H1 (cell line): Measurements from ENCODE around the gene TUBGCP3. TPM values are rescaled to one million over a fixed set of nuclear protein-coding genes. Genes with fewer than 3 reads are reported as not detected.

Experiments used
- CTCF ChIA-PET: fragments of 300-600 bp; sonication (Branson Sonifier 250); formaldehyde crosslinking; loops from one replicate; lab custom pipeline; 2021; ENCODE audit not compliant: partially characterized antibody; lab: Charles Lee
- POLR2A ChIA-PET: fragments of 300-600 bp; sonication (Branson Sonifier 250); formaldehyde crosslinking; loops from one replicate; lab custom pipeline; 2021; ENCODE audit warnings: inconsistent platforms; ENCODE audit not compliant: partially characterized antibody; lab: Charles Lee
- DNase-seq, 2 experiments: peaks; one replicate each; pipeline versions ENCODE4 v3.0.0 to v3.0.0-alpha.2; 2010 to 2022; ENCODE audit warnings: low spot score in 2 of 2, low read depth in 1 of 2, mixed read lengths in 1 of 2
- FAIRE-seq: peaks from 2 replicates; lab custom pipeline; 2011; peaks lifted over from hg19 to GRCh38; lab: Jason Lieb, UNC
- H2AFZ ChIP-seq: 2 replicates; pipeline ENCODE4 v1.8.1; 2012; ENCODE audit warnings: low read length, inconsistent platforms
- H2AK5ac ChIP-seq: 2 replicates; pipeline ENCODE4 v1.6.1; 2013; ENCODE audit warnings: low read depth, low read length
- H2BK120ac ChIP-seq: replicated peaks from 2 replicates; pipeline ENCODE3; 2013; ENCODE audit warnings: low read depth, low read length, inconsistent platforms
- H2BK12ac ChIP-seq: 2 replicates; pipeline ENCODE4 v1.6.1; 2013; ENCODE audit warnings: low read depth, low read length
- H2BK15ac ChIP-seq: 2 replicates; pipeline ENCODE4 v1.6.1; 2013; ENCODE audit warnings: low read length
- H2BK20ac ChIP-seq: 2 replicates; pipeline ENCODE4 v1.6.1; 2013; ENCODE audit warnings: low read length
- H2BK5ac ChIP-seq: 2 replicates; pipeline ENCODE4 v1.6.1; 2013; ENCODE audit warnings: low read depth, low read length
- H3K14ac ChIP-seq: 2 replicates; pipeline ENCODE4 v1.6.1; 2013; ENCODE audit warnings: inconsistent platforms; ENCODE audit not compliant: insufficient read length
- H3K18ac ChIP-seq: 2 replicates; pipeline ENCODE4 v1.6.1; 2013; ENCODE audit warnings: low read length; ENCODE audit errors: extremely low read depth
- H3K23ac ChIP-seq: 2 replicates; pipeline ENCODE4 v1.6.1; 2013; ENCODE audit warnings: inconsistent platforms; ENCODE audit not compliant: insufficient read length
- H3K23me2 ChIP-seq: 2 replicates; pipeline ENCODE4 v1.6.1; 2013; ENCODE audit warnings: low read depth, low read length
- H3K27ac ChIP-seq: 2 replicates; pipeline ENCODE4 v1.6.1; 2011; ENCODE audit warnings: low read depth, low read length, inconsistent platforms
- H3K27me3 ChIP-seq, 4 experiments: replicated peaks in 1 of 4; 1 replicate in 1 of 4; 2 replicates in 3 of 4; pipeline versions ENCODE4 v1.6.1 to v1.8.1; 2011 to 2013; ENCODE audit warnings: low read length in 3 of 4, mild to moderate bottlenecking in 3 of 4, inconsistent platforms in 2 of 4, mixed read lengths in 2 of 4, moderate library complexity in 1 of 4; ENCODE audit not compliant: control insufficient read depth in 3 of 4, insufficient read depth in 3 of 4; ENCODE audit errors: extremely low read depth in 1 of 4
- H3K36me3 ChIP-seq, 4 experiments: 2 replicates each; pipeline versions ENCODE4 v1.6.1 to v1.8.1; 2011 to 2013; ENCODE audit warnings: mild to moderate bottlenecking in 4 of 4, low read length in 3 of 4, moderate library complexity in 2 of 4, control low read depth in 1 of 4, inconsistent platforms in 1 of 4; ENCODE audit not compliant: insufficient read depth in 4 of 4, control insufficient read depth in 2 of 4
- H3K4ac ChIP-seq: replicated peaks from 2 replicates; pipeline ENCODE3; 2013; ENCODE audit warnings: low read length, low read depth, mixed read lengths, inconsistent platforms; ENCODE audit not compliant: insufficient read length
- H3K4me1 ChIP-seq, 4 experiments: replicated peaks in 1 of 4; 1 replicate in 1 of 4; 2 replicates in 3 of 4; pipeline versions ENCODE4 v1.6.1 to v1.8.1; 2011 to 2013; ENCODE audit warnings: low read length in 3 of 4, inconsistent platforms in 2 of 4, mixed read lengths in 1 of 4; ENCODE audit not compliant: insufficient read depth in 4 of 4, control insufficient read depth in 3 of 4
- H3K4me2 ChIP-seq, 2 experiments: 2 replicates each; pipeline versions ENCODE4 v1.6.1 to v1.8.1; 2011 to 2013; ENCODE audit warnings: low read depth in 2 of 2, low read length in 2 of 2, control low read depth in 1 of 2, inconsistent platforms in 1 of 2, mild to moderate bottlenecking in 1 of 2; ENCODE audit not compliant: insufficient read depth in 1 of 2
- H3K4me3 ChIP-seq, 4 experiments: fragments of 200-600, 300-600 bp in 1 of 4; sonication (generic), shearing (Covaris generic), sonication (Bioruptor Twin) in 1 of 4; 2 replicates each; pipeline versions ENCODE4 v1.5.1 to v1.8.1; 2011 to 2016; ENCODE audit warnings: low read length in 4 of 4, low read depth in 3 of 4, control low read depth in 2 of 4, inconsistent platforms in 2 of 4, mild to moderate bottlenecking in 2 of 4, mixed read lengths in 1 of 4, moderate library complexity in 1 of 4; ENCODE audit not compliant: insufficient read depth in 2 of 4; ENCODE audit errors: extremely low read depth in 1 of 4
- H3K56ac ChIP-seq: replicated peaks from 2 replicates; pipeline ENCODE3; 2013; ENCODE audit warnings: low read depth, mild to moderate bottlenecking, mixed read lengths, low read length, inconsistent platforms; ENCODE audit not compliant: insufficient read length
- H3K79me1 ChIP-seq: 2 replicates; pipeline ENCODE4 v1.6.1; 2013; ENCODE audit warnings: low read depth, low read length, control low read depth
- H3K79me2 ChIP-seq, 2 experiments: 2 replicates each; pipeline versions ENCODE4 v1.6.1 to v1.8.1; 2012 to 2013; ENCODE audit warnings: low read length in 2 of 2, mild to moderate bottlenecking in 2 of 2, inconsistent platforms in 1 of 2; ENCODE audit not compliant: insufficient read depth in 2 of 2, control insufficient read depth in 1 of 2
- H3K9ac ChIP-seq, 4 experiments: replicated peaks in 1 of 4; 1 replicate in 1 of 4; 2 replicates in 3 of 4; pipeline versions ENCODE4 v1.6.1 to v1.8.1; 2011 to 2013; ENCODE audit warnings: low read depth in 3 of 4, low read length in 3 of 4, control low read depth in 2 of 4, mild to moderate bottlenecking in 2 of 4, moderate library complexity in 2 of 4, inconsistent platforms in 1 of 4; ENCODE audit errors: extremely low read depth in 1 of 4
- H3K9me3 ChIP-seq, 2 experiments: 2 replicates each; pipeline versions ENCODE4 v1.6.1 to v1.8.1; 2012 to 2013; ENCODE audit warnings: mild to moderate bottlenecking in 2 of 2, moderate library complexity in 2 of 2, control low read depth in 1 of 2, inconsistent platforms in 1 of 2, low read depth in 1 of 2, low read length in 1 of 2, mixed read lengths in 1 of 2; ENCODE audit not compliant: insufficient read depth in 2 of 2
- H4K20me1 ChIP-seq, 2 experiments: replicated peaks in 1 of 2; 2 replicates each; pipeline versions ENCODE3 to v1.8.1; 2011 to 2013; ENCODE audit warnings: inconsistent platforms in 2 of 2, low read length in 2 of 2, mild to moderate bottlenecking in 1 of 2; ENCODE audit not compliant: insufficient read depth in 2 of 2, control insufficient read depth in 1 of 2
- H4K5ac ChIP-seq: 2 replicates; pipeline ENCODE4 v1.6.1; 2013; ENCODE audit warnings: low read length, low read depth, mixed read lengths, inconsistent platforms; ENCODE audit not compliant: insufficient read length
- H4K8ac ChIP-seq: 2 replicates; pipeline ENCODE4 v1.8.0; 2013; ENCODE audit warnings: mild to moderate bottlenecking, moderate library complexity, low read length, inconsistent platforms; ENCODE audit not compliant: insufficient read depth; ENCODE audit errors: extremely low read depth
- H4K91ac ChIP-seq: replicated peaks from 2 replicates; pipeline ENCODE3; 2013; ENCODE audit warnings: low read length, mixed read lengths, inconsistent platforms; ENCODE audit not compliant: insufficient read length
- CHD1 ChIP-seq: IDR thresholded peaks from 2 replicates; pipeline ENCODE4 v1.6.1; 2012; ENCODE audit warnings: low read depth, low read length, improper control_type of control experiment
- FOSL1 ChIP-seq: IDR thresholded peaks from 2 replicates; pipeline ENCODE4 v1.6.1; 2011; ENCODE audit warnings: mild to moderate bottlenecking, low read depth, low read length, moderate library complexity; ENCODE audit not compliant: insufficient read depth
- HDAC2 ChIP-seq, 2 experiments: fragments of 300-600 bp in 1 of 2; sonication (generic) in 1 of 2; IDR thresholded peaks; 2 replicates each; pipeline ENCODE4 v1.6.1; 2011 to 2012; ENCODE audit warnings: low read depth in 2 of 2, low read length in 2 of 2, mild to moderate bottlenecking in 2 of 2, moderate library complexity in 2 of 2, borderline replicate concordance in 1 of 2, inconsistent platforms in 1 of 2
- KDM4A ChIP-seq: IDR thresholded peaks from one replicate; pipeline ENCODE4 v1.7.1; 2012; ENCODE audit warnings: low read depth, mild to moderate bottlenecking, moderate library complexity, low read length, inconsistent platforms; ENCODE audit not compliant: severe bottlenecking
- KDM5A ChIP-seq: fragments of 200-600 bp; IDR thresholded peaks from 2 replicates; pipeline ENCODE4 v1.7.1; 2012; ENCODE audit warnings: mild to moderate bottlenecking, low read length, inconsistent platforms, mixed read lengths
- NRF1 ChIP-seq: IDR thresholded peaks from 2 replicates; pipeline ENCODE4 v1.6.1; 2011; ENCODE audit warnings: mild to moderate bottlenecking, low read depth, low read length, improper control_type of control experiment
- PHF8 ChIP-seq: fragments of 200-600 bp; sonication (generic); conservative IDR thresholded peaks from 2 replicates; pipeline ENCODE4 v1.7.1; 2012; ENCODE audit warnings: low read depth, mild to moderate bottlenecking, inconsistent platforms, low read length, moderate library complexity
- RNF2 ChIP-seq: fragments of 200-900, 300-1000 bp; sonication (generic); IDR thresholded peaks from 2 replicates; pipeline ENCODE4 v1.7.1; 2016; ENCODE audit warnings: borderline replicate concordance, low read depth, mild to moderate bottlenecking, antibody characterized with exemption, low read length; ENCODE audit not compliant: poor library complexity, severe bottlenecking; ENCODE audit errors: missing control alignments
- SIRT6 ChIP-seq: IDR thresholded peaks from one replicate; pipeline ENCODE4 v1.7.1; 2012; ENCODE audit warnings: low read length, inconsistent platforms
- SP2 ChIP-seq: IDR thresholded peaks from 2 replicates; pipeline ENCODE4 v1.6.1; 2012; ENCODE audit warnings: mild to moderate bottlenecking, low read length, inconsistent platforms
- SUZ12 ChIP-seq: fragments of 200-600 bp; sonication (generic); IDR thresholded peaks from 2 replicates; pipeline ENCODE4 v1.6.1; 2012; ENCODE audit warnings: mild to moderate bottlenecking, inconsistent platforms, low read length, moderate library complexity, mixed read lengths
- TBP ChIP-seq: IDR thresholded peaks from 2 replicates; pipeline ENCODE4 v1.6.1; 2011; ENCODE audit warnings: low read depth, low read length, improper control_type of control experiment
- ZNF274 ChIP-seq: IDR thresholded peaks from 2 replicates; pipeline ENCODE4 v1.7.0; 2012; ENCODE audit warnings: low read length, borderline replicate concordance; ENCODE audit errors: extremely low read depth
- WGBS, 2 experiments: shearing (Covaris generic) in 1 of 2; methylation state at CpG; one replicate each; pipeline versions ENCODE4 v1.1.6 to v1.1.7; 2013 to 2015; ENCODE audit warnings: low lambda C conversion rate in 2 of 2, mixed read lengths in 2 of 2, inconsistent platforms in 1 of 2, low coverage in 1 of 2, missing lambda C conversion rate in 1 of 2; ENCODE audit not compliant: insufficient replicate concordance in 2 of 2, insufficient coverage in 1 of 2, insufficient read length in 1 of 2; ENCODE audit errors: extremely low coverage in 1 of 2, missing lambda C conversion rate in 1 of 2; 5-methylcytosine and 5-hydroxymethylcytosine counted together
- polyA plus RNA-seq, 7 experiments: library from polyadenylated mRNA; depleted of rRNA in 3 of 7; stranded (reverse) in 5 of 7; unstranded in 2 of 7; fragments of >200 nt in 5 of 7; fragments of 200-250 nt in 2 of 7; gene quantifications; 1 replicate in 5 of 7; 2 replicates in 1 of 7; 4 replicates in 1 of 7; pipeline versions ENCODE4 v1.2.1 to v1.2.3, GENCODE V29; 2011 to 2013; ENCODE audit warnings: missing spikeins in 2 of 7, mixed read lengths in 2 of 7
- total RNA-seq: library from RNA; stranded (reverse); fragmentation: NEBNext Ultra II Directional; extraction: Animal tissue kit (Norgen Biotek cat#: 25700); gene quantifications from 2 replicates; pipeline ENCODE4 v1.2.1, GENCODE V29; 2021

Gene TUBGCP3
- total and polyA plus RNA-seq, 2 of the 8 experiments (the other 6 are each of a cell fraction or from before 2014, with no cell fraction given) = 27.0 to 31.7 TPM

DNA sequence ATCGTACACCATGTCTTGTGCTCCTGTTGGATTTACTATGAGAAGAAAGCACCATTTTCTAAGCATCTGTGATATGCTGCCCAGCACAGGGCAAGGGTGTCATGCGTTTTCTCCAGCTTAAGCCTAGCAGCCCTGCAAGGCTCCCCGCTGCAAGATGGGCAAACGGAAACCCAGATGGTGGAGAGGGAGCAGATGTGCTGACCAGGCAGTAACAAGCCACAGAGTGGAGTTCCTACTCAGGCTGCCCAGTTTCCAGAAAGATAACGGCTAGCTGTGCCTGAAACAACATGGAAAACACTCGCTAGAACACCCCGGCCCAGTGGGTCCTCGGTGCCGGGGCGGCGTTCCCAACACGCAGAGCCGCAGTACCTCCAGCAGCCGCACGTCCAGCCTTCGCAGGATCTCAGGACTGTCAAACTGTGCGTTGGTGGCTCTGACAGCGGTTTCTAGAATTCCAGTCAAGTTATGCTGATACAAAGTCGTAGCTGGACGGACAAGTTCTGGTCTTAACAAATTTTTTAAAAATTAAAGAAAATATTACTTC is 68.4 kb downstream of the TUBGCP3 start:
- no peaks in the 10 kb centered on the region for H3K27me3 ChIP-seq
- no peak overlapping the region for H2BK5ac ChIP-seq
- H3K9me3 ChIP-seq = no peaks in the 10 kb centered on the region
- no peak overlapping the region for H2BK120ac ChIP-seq
- no peak for TF ChIP-seq CHD1
- no peak for TF ChIP-seq SUZ12
- no peak for TF ChIP-seq PHF8
- no peak for TF ChIP-seq SIRT6
- TF ChIP-seq KDM4A = no peak
- no peak for TF ChIP-seq SP2
- no peak for TF ChIP-seq NRF1
- TF ChIP-seq RNF2 = no peak
- TF ChIP-seq KDM5A = no peak
- no peak for TF ChIP-seq ZNF274
- TF ChIP-seq TBP = no peak
- no peak for TF ChIP-seq HDAC2 (IDR thresholded peaks at IDR 0.05; ENCODE audit: borderline replicate concordance in 1 of 2, low read depth in 2 of 2, low read length in 2 of 2)
- no peak for TF ChIP-seq FOSL1
- H3K79me2 ChIP-seq = no peaks in the 10 kb centered on the region
- H3K4me1 ChIP-seq = no peaks in the 10 kb centered on the region
- no peak overlapping the region for H3K18ac ChIP-seq
- no peak overlapping the region for H3K9ac ChIP-seq
- H2AFZ ChIP-seq = no peak overlapping the region
- ChIA-PET CTCF (interaction anchor here (1.8 kb wide), 1 partner anchor 9 kb away, joined by 10 read pairs; no protein-coding TSS in a partner anchor), POLR2A (no interaction called here)
- no peak overlapping the region for H3K23ac ChIP-seq
- H2BK15ac ChIP-seq = no peak overlapping the region
- H3K23me2 ChIP-seq = no peaks in the 10 kb centered on the region
- H3K27ac ChIP-seq = no peak overlapping the region
- DNase-seq = peak in 1 of 2 experiments; percentile 23
- no peaks in the 10 kb centered on the region for H3K79me1 ChIP-seq
- H2AK5ac ChIP-seq = no peak overlapping the region
- peaks cover 0 to 4% of the 10 kb centered on the region in 2 experiments for H4K20me1 ChIP-seq
- no peak overlapping the region for H3K4me3 ChIP-seq
- peaks cover 2 to 22% (median 11%) of the 10 kb centered on the region in 4 experiments; a peak in 5 of 8 replicates for H3K36me3 ChIP-seq
- H3K4me2 ChIP-seq = no peak overlapping the region
- no peak overlapping the region for H3K56ac ChIP-seq
- H2BK12ac ChIP-seq = no peak overlapping the region
- 94% methylated on average over 20 of the region's 20 CpGs; no CpG with 5 or more reads in 1 of the 2 experiments for WGBS, 2 experiments
- H4K8ac ChIP-seq = no peak overlapping the region
- H3K14ac ChIP-seq = no peak overlapping the region
- FAIRE-seq = no peak
- no peak overlapping the region for H4K5ac ChIP-seq
- no peak overlapping the region for H2BK20ac ChIP-seq
- H4K91ac ChIP-seq = no peak overlapping the region
- no peak overlapping the region for H3K4ac ChIP-seq
